ACHN (cell line): ENCODE data around the gene FJX1.

Source experiments
- DNase-seq: peaks from one replicate; pipeline ENCODE4 v3.0.0-alpha.2; 2015
- in situ Hi-C: cut with HindIII; loops from 2 replicates; pipeline ENCODE4 v1.10.0; 2017; ENCODE audit warnings: low sequenced_read_pairs, low pct_ligation_motif_present, low pct_unique_long_range_greater_than_20kb

FJX1 gene

GRCh38 chr11:35617687-35618496 lies at the start of gene FJX1:
Gene FJX1 (plus strand): TSS chr11:35618460. CDS start chr11:35618637, 177 bp downstream.
- peak; percentile 86 for DNase-seq
- in situ Hi-C loops, result no loop called here

- in situ Hi-C loops, result no loop called here
- DNase-seq, result no peak
Measured at GRCh38 chr11:35571696-35572095, 46.6 kb upstream of the FJX1 start.

GRCh38 chr11:35579557-35580396 lies 38.5 kb upstream of the FJX1 start:
- peak; percentile 41 for DNase-seq
- in situ Hi-C loops, result no loop called here

- DNase-seq, result no peak
- in situ Hi-C loops, result no loop called here
Measured at GRCh38 chr11:35580397-35580781, 37.9 kb upstream of the FJX1 start.

- DNase-seq, result no peak
- in situ Hi-C loops, result no loop called here
Measured at GRCh38 chr11:35582033-35582432, 36.2 kb upstream of the FJX1 start.

GRCh38 chr11:35583126-35583525 lies 35.1 kb upstream of the FJX1 start:
- DNase-seq, result no peak
- in situ Hi-C loops, result no loop called here

GRCh38 chr11:35583843-35584242 lies 34.4 kb upstream of the FJX1 start:
- DNase-seq, result no peak
- in situ Hi-C loops, result no loop called here

- in situ Hi-C loops, result no loop called here
Measured at GRCh38 chr11:35584321-35584720, 33.9 kb upstream of the FJX1 start.

GRCh38 chr11:35585416-35585815 lies 32.8 kb upstream of the FJX1 start:
- DNase-seq, result no peak
- in situ Hi-C loops, result no loop called here

More at GRCh38 chr11:35584321-35584720, 33.9 kb upstream of the FJX1 start:
- no peak for DNase-seq

GRCh38 chr11:35586222-35586621 lies 32.0 kb upstream of the FJX1 start:
- no peak for DNase-seq
- in situ Hi-C loops, result no loop called here

- in situ Hi-C loops, result no loop called here
Measured at GRCh38 chr11:35587972-35588371, 30.3 kb upstream of the FJX1 start.

GRCh38 chr11:35588627-35589026 lies 29.6 kb upstream of the FJX1 start:
- in situ Hi-C loops, result no loop called here
- no peak for DNase-seq

More at GRCh38 chr11:35587972-35588371, 30.3 kb upstream of the FJX1 start:
- no peak for DNase-seq

- in situ Hi-C loops, result no loop called here
- DNase-seq, result no peak
Measured at GRCh38 chr11:35589281-35589680, 29.0 kb upstream of the FJX1 start.

- no peak for DNase-seq
- in situ Hi-C loops, result no loop called here
Measured at GRCh38 chr11:35590412-35590811, 27.8 kb upstream of the FJX1 start.

- DNase-seq, result peak; percentile 68
- in situ Hi-C loops, result no loop called here
Measured at GRCh38 chr11:35593143-35593542, 25.1 kb upstream of the FJX1 start.

- in situ Hi-C loops, result no loop called here
- no peak for DNase-seq
Measured at GRCh38 chr11:35594680-35595079, 23.6 kb upstream of the FJX1 start.

GRCh38 chr11:35598254-35599125 lies 19.8 kb upstream of the FJX1 start:
- DNase-seq, result no peak
- in situ Hi-C loops, result no loop called here

- in situ Hi-C loops, result no loop called here
- DNase-seq, result no peak
Measured at GRCh38 chr11:35600331-35600838, 17.9 kb upstream of the FJX1 start.
